Endothelial cell (in vitro differentiated cells): ENCODE measurements around the gene BACH2. TPM values are rescaled to one million over a fixed set of nuclear protein-coding genes. Genes with fewer than 3 reads are reported as not detected.

Experiments used
- DNase-seq: peaks from one replicate; pipeline ENCODE4 v3.0.0; 2021; ENCODE audit warnings: low spot score
- H3K27ac Mint-ChIP-seq: one replicate; pipeline ENCODE4 v1.8.0; 2021; ENCODE audit warnings: mixed read lengths, inconsistent platforms; ENCODE audit not compliant: unreplicated experiment
- H3K27me3 Mint-ChIP-seq: one replicate; pipeline ENCODE4 v1.8.0; 2021; ENCODE audit warnings: mild to moderate bottlenecking, moderate library complexity, mixed read lengths, inconsistent platforms; ENCODE audit not compliant: unreplicated experiment
- H3K36me3 Mint-ChIP-seq: one replicate; pipeline ENCODE4 v1.8.0; 2021; ENCODE audit warnings: mild to moderate bottlenecking, low read depth, mixed read lengths, inconsistent platforms; ENCODE audit not compliant: unreplicated experiment
- H3K4me1 Mint-ChIP-seq: one replicate; pipeline ENCODE4 v1.8.0; 2021; ENCODE audit warnings: mild to moderate bottlenecking, mixed read lengths, inconsistent platforms; ENCODE audit not compliant: unreplicated experiment
- H3K4me3 Mint-ChIP-seq: one replicate; pipeline ENCODE4 v1.8.0; 2021; ENCODE audit warnings: mild to moderate bottlenecking, mixed read lengths, inconsistent platforms; ENCODE audit not compliant: unreplicated experiment
- H3K9me3 Mint-ChIP-seq: one replicate; pipeline ENCODE4 v1.8.0; 2021; ENCODE audit warnings: mixed read lengths, inconsistent platforms; ENCODE audit not compliant: unreplicated experiment
- total RNA-seq: library from RNA; stranded (reverse); fragmentation: NEBNext Ultra II Directional; extraction: Animal tissue kit (Norgen Biotek cat#: 25700); gene quantifications from one replicate; pipeline ENCODE4 v1.2.1, GENCODE V29; 2021; ENCODE audit not compliant: unreplicated experiment
- TF ChIP-seq, protein P1 (sequence below): fragments of 200-600 bp; sonication (generic); IDR thresholded peaks from one replicate; pipeline ENCODE4 v1.5.0; 2021; ENCODE audit warnings: antibody characterized with exemption; ENCODE audit not compliant: unreplicated experiment

The BACH2 gene
- total RNA-seq, 1 donor from 2014 or later: 3.9 TPM

DNA sequence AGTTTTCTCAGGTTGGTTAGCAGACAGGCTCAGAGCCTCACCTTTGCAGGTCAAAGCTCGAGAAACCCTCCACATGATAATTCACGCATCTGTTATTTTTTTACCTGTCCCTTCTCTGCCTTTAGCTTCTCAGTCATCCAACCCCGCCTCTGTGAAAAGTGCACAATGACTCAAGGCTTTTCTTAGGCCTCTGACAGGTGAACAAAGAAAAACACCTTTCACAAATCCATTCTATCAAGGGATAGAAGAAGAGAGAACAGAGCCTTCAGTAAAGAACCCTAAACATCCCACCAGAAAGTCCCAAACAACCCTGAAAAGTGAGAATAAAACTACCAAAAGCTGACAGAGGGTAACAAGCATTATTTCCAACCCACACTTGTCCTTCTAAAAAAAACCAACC lies 224.1 kb downstream of the BACH2 start:
- Mint-ChIP-seq H3K36me3 (no peaks in the 10 kb centered on the region), H3K27ac (no peak overlapping the region), H3K4me1 (peaks cover 16% of the 10 kb centered on the region), H3K9me3 (no peaks in the 10 kb centered on the region), H3K27me3 (no peaks in the 10 kb centered on the region), H3K4me3 (no peak overlapping the region)
- DNase-seq: no peak
- TF ChIP-seq, protein P1, sequence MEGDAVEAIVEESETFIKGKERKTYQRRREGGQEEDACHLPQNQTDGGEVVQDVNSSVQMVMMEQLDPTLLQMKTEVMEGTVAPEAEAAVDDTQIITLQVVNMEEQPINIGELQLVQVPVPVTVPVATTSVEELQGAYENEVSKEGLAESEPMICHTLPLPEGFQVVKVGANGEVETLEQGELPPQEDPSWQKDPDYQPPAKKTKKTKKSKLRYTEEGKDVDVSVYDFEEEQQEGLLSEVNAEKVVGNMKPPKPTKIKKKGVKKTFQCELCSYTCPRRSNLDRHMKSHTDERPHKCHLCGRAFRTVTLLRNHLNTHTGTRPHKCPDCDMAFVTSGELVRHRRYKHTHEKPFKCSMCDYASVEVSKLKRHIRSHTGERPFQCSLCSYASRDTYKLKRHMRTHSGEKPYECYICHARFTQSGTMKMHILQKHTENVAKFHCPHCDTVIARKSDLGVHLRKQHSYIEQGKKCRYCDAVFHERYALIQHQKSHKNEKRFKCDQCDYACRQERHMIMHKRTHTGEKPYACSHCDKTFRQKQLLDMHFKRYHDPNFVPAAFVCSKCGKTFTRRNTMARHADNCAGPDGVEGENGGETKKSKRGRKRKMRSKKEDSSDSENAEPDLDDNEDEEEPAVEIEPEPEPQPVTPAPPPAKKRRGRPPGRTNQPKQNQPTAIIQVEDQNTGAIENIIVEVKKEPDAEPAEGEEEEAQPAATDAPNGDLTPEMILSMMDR: no peak

DNA sequence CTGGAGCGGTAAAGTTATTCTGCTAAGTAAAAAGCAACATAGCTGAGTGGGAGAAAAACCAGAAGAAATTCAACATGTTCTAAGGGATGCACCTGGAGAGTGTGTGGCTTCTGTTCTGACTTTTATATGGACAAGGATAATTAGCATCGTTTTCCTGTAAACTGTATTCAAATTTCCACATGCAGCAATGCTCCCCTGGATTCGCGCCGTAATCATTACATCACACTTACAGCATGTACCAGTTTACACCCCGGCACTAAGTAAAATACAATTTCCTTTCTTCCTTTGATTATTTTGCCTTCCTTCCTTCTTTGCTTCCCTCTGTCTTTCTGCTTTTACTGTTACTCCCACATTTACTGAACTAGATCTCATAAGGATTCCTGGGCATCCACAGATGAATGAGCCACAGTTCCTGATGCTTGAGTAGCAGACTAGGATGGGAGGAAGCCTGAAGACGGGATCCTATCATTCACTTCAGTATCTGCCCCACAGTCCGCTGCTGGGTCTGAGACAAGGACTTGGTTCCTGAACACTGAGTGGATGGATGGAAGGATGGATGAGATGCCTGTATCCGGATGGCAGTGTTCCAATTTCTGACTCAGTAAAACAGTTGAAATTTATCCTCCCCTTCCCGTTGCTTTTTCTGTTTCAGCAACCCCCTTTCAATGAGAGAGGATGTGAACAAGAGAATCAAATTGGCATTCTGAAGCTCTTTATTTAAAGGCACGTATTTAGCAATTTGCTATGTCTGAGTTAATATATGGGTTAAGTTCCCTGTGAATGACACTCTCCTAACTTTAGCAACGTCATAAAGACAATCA lies 227.7 kb downstream of the BACH2 start:
- no peaks in the 10 kb centered on the region for H3K9me3 Mint-ChIP-seq
- no peak for DNase-seq
- TF ChIP-seq, protein P1: no peak
- H3K27me3 Mint-ChIP-seq: peaks cover 1% of the 10 kb centered on the region
- H3K36me3 Mint-ChIP-seq: no peaks in the 10 kb centered on the region
- no peak overlapping the region for H3K27ac Mint-ChIP-seq
- peaks cover 23% of the 10 kb centered on the region for H3K4me1 Mint-ChIP-seq
- H3K4me3 Mint-ChIP-seq: no peak overlapping the region

- Mint-ChIP-seq H3K27me3 (peaks cover 1% of the 10 kb centered on the region), H3K27ac (no peak overlapping the region), H3K36me3 (no peaks in the 10 kb centered on the region), H3K4me1 (peaks cover 23% of the 10 kb centered on the region), H3K9me3 (no peaks in the 10 kb centered on the region), H3K4me3 (no peak overlapping the region)
- TF ChIP-seq, protein P1: no peak
- DNase-seq: no peak
Measured at GRCh38 chr6:90068264-90068663, 228.4 kb downstream of the BACH2 start.

DNA sequence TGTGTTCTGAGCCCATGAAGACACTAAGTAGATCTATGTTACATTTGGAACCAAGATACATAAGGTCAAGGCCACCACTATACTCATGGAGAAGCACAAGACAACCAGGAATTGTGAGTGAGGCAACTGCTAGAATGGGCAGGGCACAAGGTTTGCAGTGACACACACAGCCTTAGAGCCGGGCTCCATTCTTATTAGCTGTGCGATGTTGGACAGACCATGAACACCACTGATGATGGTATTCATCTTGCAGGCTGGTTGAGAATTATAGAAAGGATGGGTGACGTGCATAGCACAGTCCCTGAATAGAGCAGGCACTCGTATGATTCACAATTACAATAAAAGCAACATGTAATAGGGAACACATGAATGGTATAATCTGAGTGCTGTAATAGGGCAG lies 229.9 kb downstream of the BACH2 start:
- H3K4me3 Mint-ChIP-seq: no peak overlapping the region
- peaks cover 1% of the 10 kb centered on the region for H3K27me3 Mint-ChIP-seq
- TF ChIP-seq, protein P1: no peak
- H3K4me1 Mint-ChIP-seq: peaks cover 23% of the 10 kb centered on the region
- no peaks in the 10 kb centered on the region for H3K36me3 Mint-ChIP-seq
- no peaks in the 10 kb centered on the region for H3K9me3 Mint-ChIP-seq
- DNase-seq: no peak
- H3K27ac Mint-ChIP-seq: no peak overlapping the region

GRCh38 chr6:90065173-90065572 lies 231.5 kb downstream of the BACH2 start:
- no peak overlapping the region for H3K4me3 Mint-ChIP-seq
- H3K27ac Mint-ChIP-seq: no peak overlapping the region
- TF ChIP-seq, protein P1: no peak
- DNase-seq: no peak
- H3K9me3 Mint-ChIP-seq: no peaks in the 10 kb centered on the region
- peaks cover 20% of the 10 kb centered on the region for H3K4me1 Mint-ChIP-seq
- no peaks in the 10 kb centered on the region for H3K36me3 Mint-ChIP-seq
- H3K27me3 Mint-ChIP-seq: peaks cover 1% of the 10 kb centered on the region
